Stimulated activated CD8-positive, alpha-beta memory T cell treated with anti-CD3 and anti-CD28 coated beads, Interleukin-12 subunit alpha, Interleukin-12 subunit beta, amount 100 ng/mL, for 1 hour (primary cell): ENCODE measurements around the gene COBLL1.

Experiments used
- DNase-seq: peaks from one replicate; pipeline ENCODE4 v3.0.0-alpha.2; 2020; ENCODE audit warnings: low read depth

COBLL1 gene

GRCh38 chr2:164757934-164758695, 83.5 kb downstream of the COBLL1 start:
- DNase-seq, result no peak

GRCh38 chr2:164756773-164757172, 84.8 kb downstream of the COBLL1 start:
- no peak for DNase-seq

- no peak for DNase-seq
Measured at GRCh38 chr2:164755952-164756351, 85.7 kb downstream of the COBLL1 start.

GRCh38 chr2:164754157-164755093, 87.2 kb downstream of the COBLL1 start:
- no peak for DNase-seq

- no peak for DNase-seq
Measured at GRCh38 chr2:164752956-164753355, 88.7 kb downstream of the COBLL1 start.

GRCh38 chr2:164747783-164748433, 93.7 kb downstream of the COBLL1 start:
- no peak for DNase-seq

- no peak for DNase-seq
Measured at GRCh38 chr2:164747140-164747539, 94.5 kb downstream of the COBLL1 start.

GRCh38 chr2:164746713-164747112, 94.9 kb downstream of the COBLL1 start:
- no peak for DNase-seq

- DNase-seq, result no peak
Measured at GRCh38 chr2:164745012-164745797, 96.4 kb downstream of the COBLL1 start.

- no peak for DNase-seq
Measured at GRCh38 chr2:164742738-164743317, 98.8 kb downstream of the COBLL1 start.

- no peak for DNase-seq
Measured at GRCh38 chr2:164739966-164740365, 101.7 kb downstream of the COBLL1 start.

GRCh38 chr2:164737612-164738081, 104.0 kb downstream of the COBLL1 start:
- no peak for DNase-seq

GRCh38 chr2:164735309-164735919, 106.2 kb downstream of the COBLL1 start:
- no peak for DNase-seq

- DNase-seq, result no peak
Measured at GRCh38 chr2:164734196-164734595, 107.4 kb downstream of the COBLL1 start.

- no peak for DNase-seq
Measured at GRCh38 chr2:164725542-164725941, 116.1 kb downstream of the COBLL1 start.

GRCh38 chr2:164722616-164723338, 118.8 kb downstream of the COBLL1 start:
- no peak for DNase-seq

GRCh38 chr2:164721430-164721829, 120.2 kb downstream of the COBLL1 start:
- no peak for DNase-seq

- DNase-seq, result no peak
Measured at GRCh38 chr2:164719996-164720941, 121.4 kb downstream of the COBLL1 start.
